Calu3 (cell line): ENCODE results near the gene ELMO1. TPM values are rescaled to one million over a fixed set of nuclear protein-coding genes. Genes with fewer than 3 reads are reported as not detected.

ENCODE experiments used
- BruUV-seq: library from RNA; stranded (reverse); fragments of 400-500 nt; replicated peaks from 2 replicates; lab custom pipeline; 2021; lab: Mats Ljungman, UMichigan
- CTCF ChIA-PET: fragments of 300-600 bp; sonication (Branson Sonifier 250); formaldehyde crosslinking; loops from one replicate; lab custom pipeline; 2022; ENCODE audit warnings: antibody characterized with exemption; lab: Charles Lee
- DNase-seq: peaks from one replicate; pipeline ENCODE4 v3.0.0; 2022
- H3K27ac Mint-ChIP-seq: one replicate; pipeline ENCODE4 v1.8.0; 2022; ENCODE audit warnings: mixed read lengths; ENCODE audit not compliant: unreplicated experiment
- H3K27me3 Mint-ChIP-seq: one replicate; pipeline ENCODE4 v1.8.0; 2022; ENCODE audit warnings: mixed read lengths; ENCODE audit not compliant: unreplicated experiment
- H3K36me3 Mint-ChIP-seq: one replicate; pipeline ENCODE4 v1.8.0; 2022; ENCODE audit warnings: mild to moderate bottlenecking, moderate library complexity, mixed read lengths; ENCODE audit not compliant: insufficient read depth, unreplicated experiment
- H3K4me1 Mint-ChIP-seq: one replicate; pipeline ENCODE4 v1.8.0; 2022; ENCODE audit warnings: mild to moderate bottlenecking, low read depth, mixed read lengths; ENCODE audit not compliant: unreplicated experiment
- H3K4me3 Mint-ChIP-seq: one replicate; pipeline ENCODE4 v1.8.0; 2022; ENCODE audit warnings: mild to moderate bottlenecking, low read depth, moderate library complexity, mixed read lengths; ENCODE audit not compliant: unreplicated experiment
- H3K9me3 Mint-ChIP-seq: one replicate; pipeline ENCODE4 v1.8.0; 2022; ENCODE audit warnings: low read depth, mixed read lengths; ENCODE audit not compliant: unreplicated experiment
- CTCF ChIP-seq: fragments of 200-600 bp; IDR thresholded peaks from one replicate; pipeline ENCODE4 v1.8.0; 2022; ENCODE audit warnings: antibody characterized with exemption; ENCODE audit not compliant: unreplicated experiment
- intact Hi-C: fragments of 100-400 bp; cut with micrococcal nuclease; formaldehyde crosslinking; loops from one replicate; pipeline ENCODE4 v1.10.0; 2022; ENCODE audit not compliant: unreplicated experiment
- total RNA-seq: library from RNA; stranded (reverse); gene quantifications from 2 replicates; pipeline ENCODE4 v1.2.3, GENCODE V29; 2022

Gene ELMO1
- total RNA-seq, 1 experiment from 2014 or later: not detected

GRCh38 chr7:36895192-36895591 lies 553.5 kb downstream of the ELMO1 start:
- no peaks in the 10 kb centered on the region for H3K9me3 Mint-ChIP-seq
- intact Hi-C loops: no loop called here
- no peak overlapping the region for H3K4me3 Mint-ChIP-seq
- H3K4me1 Mint-ChIP-seq: no peaks in the 10 kb centered on the region
- no peaks in the 10 kb centered on the region for H3K36me3 Mint-ChIP-seq
- no peak overlapping the region for H3K27ac Mint-ChIP-seq
- CTCF ChIA-PET: interaction anchor here (0.8 kb wide), 1 partner anchor 10 kb away, joined by 3 read pairs; no protein-coding TSS in a partner anchor
- H3K27me3 Mint-ChIP-seq: peaks cover 27% of the 10 kb centered on the region
- DNase-seq: no peak
- no peak for TF ChIP-seq CTCF
- BruUV-seq: no TSS peak

- H3K4me3 Mint-ChIP-seq: no peak overlapping the region
- CTCF ChIA-PET: interaction anchor here (1.3 kb wide), 1 partner anchor 10 kb away, joined by 3 read pairs; no protein-coding TSS in a partner anchor
- H3K4me1 Mint-ChIP-seq: no peaks in the 10 kb centered on the region
- peaks cover 31% of the 10 kb centered on the region for H3K27me3 Mint-ChIP-seq
- H3K9me3 Mint-ChIP-seq: no peaks in the 10 kb centered on the region
- no TSS peak for BruUV-seq
- intact Hi-C loops: no loop called here
- TF ChIP-seq CTCF: no peak
- no peak overlapping the region for H3K27ac Mint-ChIP-seq
- DNase-seq: no peak
- H3K36me3 Mint-ChIP-seq: no peaks in the 10 kb centered on the region
These were observed 554.5 kb downstream of the ELMO1 start for GRCh38 chr7:36894190-36894589.

GRCh38 chr7:36889182-36889581 lies 559.5 kb downstream of the ELMO1 start:
- CTCF ChIA-PET: no interaction called here
- Mint-ChIP-seq H3K9me3 (no peaks in the 10 kb centered on the region), H3K4me3 (no peak overlapping the region), H3K27me3 (peaks cover 32% of the 10 kb centered on the region), H3K4me1 (no peaks in the 10 kb centered on the region), H3K27ac (no peak overlapping the region), H3K36me3 (no peaks in the 10 kb centered on the region)
- no peak for TF ChIP-seq CTCF
- intact Hi-C loops: no loop called here
- no TSS peak for BruUV-seq
- no peak for DNase-seq

GRCh38 chr7:36887969-36888368 lies 560.7 kb downstream of the ELMO1 start:
- intact Hi-C loops: no loop called here
- BruUV-seq: no TSS peak
- Mint-ChIP-seq H3K9me3 (no peaks in the 10 kb centered on the region), H3K4me1 (no peaks in the 10 kb centered on the region), H3K27me3 (peaks cover 32% of the 10 kb centered on the region), H3K27ac (no peak overlapping the region), H3K4me3 (no peak overlapping the region), H3K36me3 (no peaks in the 10 kb centered on the region)
- no peak for TF ChIP-seq CTCF
- no peak for DNase-seq
- CTCF ChIA-PET: interaction anchor here (0.6 kb wide), 1 partner anchor 150 kb away, joined by 3 read pairs; no protein-coding TSS in a partner anchor
